Activated CD4-positive, alpha-beta T cell treated with anti-CD3 and anti-CD28 coated beads, Interleukin-2, amount 10 ng/mL, durations not matched to agents 7 days and 5 days (primary cell): ENCODE measurements around the gene PIEZO1. TPM values are rescaled to one million over a fixed set of nuclear protein-coding genes. Genes with fewer than 3 reads are reported as not detected.

Experiments used
- CTCF ChIA-PET: fragments of 350-600 bp; sonication (Branson Sonifier 250); formaldehyde crosslinking; loops from one replicate; lab custom pipeline; 2021; ENCODE audit warnings: antibody characterized with exemption; lab: Charles Lee
- POLR2A ChIA-PET: fragments of 350-600 bp; sonication (Branson Sonifier 250); formaldehyde crosslinking; loops from one replicate; lab custom pipeline; 2021; ENCODE audit warnings: antibody characterized with exemption; lab: Charles Lee
- DNase-seq: peaks from one replicate; pipeline ENCODE4 v3.0.0-alpha.2; 2020
- H3K27ac Mint-ChIP-seq: one replicate; pipeline ENCODE4 v1.8.0; 2021; ENCODE audit warnings: mild to moderate bottlenecking, moderate library complexity, mixed read lengths
- H3K27me3 Mint-ChIP-seq: one replicate; pipeline ENCODE4 v1.8.0; 2021; ENCODE audit warnings: mixed read lengths
- H3K36me3 Mint-ChIP-seq: one replicate; pipeline ENCODE4 v1.8.0; 2021; ENCODE audit warnings: low read depth, mixed read lengths
- H3K4me1 Mint-ChIP-seq: one replicate; pipeline ENCODE4 v1.8.0; 2021; ENCODE audit warnings: mixed read lengths
- H3K4me3 Mint-ChIP-seq: one replicate; pipeline ENCODE4 v1.8.0; 2021; ENCODE audit warnings: mild to moderate bottlenecking, moderate library complexity, mixed read lengths
- H3K9me3 Mint-ChIP-seq: one replicate; pipeline ENCODE4 v1.8.0; 2021; ENCODE audit warnings: mixed read lengths
- total RNA-seq, 2 experiments: library from RNA; stranded (reverse); gene quantifications; one replicate each; pipeline ENCODE4 v1.2.3, GENCODE V29; 2021

PIEZO1 gene
- total RNA-seq, 2 experiments from 2014 or later, result 239 to 303 TPM

DNA sequence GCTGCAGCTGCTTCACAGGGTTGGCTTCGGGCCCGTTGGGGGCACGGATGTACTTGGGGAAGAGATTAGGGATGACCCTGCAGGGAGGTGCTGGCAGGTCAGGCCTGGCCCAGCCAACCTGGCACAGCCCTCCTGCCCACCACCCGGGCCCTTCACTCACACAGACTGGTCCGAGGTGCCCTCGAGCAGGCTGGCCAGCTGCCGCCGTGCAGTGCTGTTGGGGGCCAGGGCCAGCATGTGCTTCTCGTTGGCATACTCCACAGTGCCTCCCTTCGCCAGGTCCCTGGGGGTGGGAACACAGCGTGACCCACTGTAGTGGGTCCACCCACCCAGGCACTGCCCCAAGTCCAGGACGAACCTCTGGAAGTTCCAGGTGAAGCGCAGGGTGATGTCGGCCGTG is 68.8 kb downstream of the PIEZO1 start:
- no peak overlapping the region for H3K4me3 Mint-ChIP-seq
- POLR2A ChIA-PET, result no interaction called here
- H3K4me1 Mint-ChIP-seq, result no peaks in the 10 kb centered on the region
- H3K27ac Mint-ChIP-seq, result no peak overlapping the region
- DNase-seq, result no peak
- CTCF ChIA-PET, result interaction anchor here (1.1 to 1.9 kb wide), 2 partner anchors 7 to 21 kb away, joined by 3 to 10 read pairs; no protein-coding TSS in a partner anchor
- H3K27me3 Mint-ChIP-seq, result no peaks in the 10 kb centered on the region
- H3K36me3 Mint-ChIP-seq, result peaks cover 29% of the 10 kb centered on the region
- no peaks in the 10 kb centered on the region for H3K9me3 Mint-ChIP-seq

DNA sequence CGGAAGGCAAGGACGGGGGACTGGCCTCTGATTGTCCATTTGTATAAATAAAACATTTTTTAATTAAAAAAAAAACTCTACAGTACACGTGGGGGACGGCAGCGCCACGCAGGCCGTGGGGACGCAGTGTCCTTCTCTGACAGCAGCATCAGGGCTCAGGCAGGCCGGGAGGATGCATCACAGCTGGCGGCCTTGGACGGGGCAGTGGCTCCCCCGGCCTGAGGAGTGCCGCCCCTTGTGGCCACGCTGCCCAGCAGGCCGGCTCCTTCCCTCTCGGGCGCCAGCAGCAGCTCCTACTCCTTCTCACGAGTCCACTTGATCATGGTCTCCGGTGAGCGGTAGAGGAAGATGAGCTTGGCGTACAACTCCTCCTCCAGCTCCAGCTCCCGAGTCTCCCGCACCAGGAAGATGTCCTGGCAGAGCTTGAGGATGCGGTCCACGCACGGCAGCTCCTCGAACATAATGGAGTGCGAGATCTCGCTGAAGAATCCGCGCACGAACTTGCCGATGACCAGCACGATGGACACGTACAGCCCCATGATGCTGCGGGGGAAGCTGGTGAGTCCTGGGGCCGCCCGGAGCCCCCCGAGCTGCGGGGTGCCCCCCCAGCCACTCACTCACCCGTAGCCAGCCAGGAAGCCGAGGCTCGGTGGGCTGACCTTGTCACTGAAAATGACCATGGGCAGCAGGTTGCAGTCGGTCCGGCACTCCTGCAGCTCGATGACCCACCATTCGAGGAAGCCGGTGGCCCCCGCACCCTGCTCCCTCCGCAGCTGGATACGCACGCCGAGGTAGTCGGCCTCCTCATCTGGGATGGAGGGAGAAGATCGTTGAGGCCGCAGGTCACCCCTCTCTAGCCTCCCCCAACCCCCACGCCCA is 69.5 kb downstream of the PIEZO1 start:
- ChIA-PET POLR2A (no interaction called here), CTCF (interaction anchor here (0.6 to 1.9 kb wide), 4 partner anchors 8 to 54 kb away, joined by 3 to 10 read pairs (median 3); no protein-coding TSS in a partner anchor)
- Mint-ChIP-seq H3K27ac (no peak overlapping the region), H3K27me3 (no peaks in the 10 kb centered on the region), H3K4me3 (no peak overlapping the region), H3K9me3 (no peaks in the 10 kb centered on the region), H3K36me3 (peaks cover 26% of the 10 kb centered on the region), H3K4me1 (no peaks in the 10 kb centered on the region)
- no peak for DNase-seq

DNA sequence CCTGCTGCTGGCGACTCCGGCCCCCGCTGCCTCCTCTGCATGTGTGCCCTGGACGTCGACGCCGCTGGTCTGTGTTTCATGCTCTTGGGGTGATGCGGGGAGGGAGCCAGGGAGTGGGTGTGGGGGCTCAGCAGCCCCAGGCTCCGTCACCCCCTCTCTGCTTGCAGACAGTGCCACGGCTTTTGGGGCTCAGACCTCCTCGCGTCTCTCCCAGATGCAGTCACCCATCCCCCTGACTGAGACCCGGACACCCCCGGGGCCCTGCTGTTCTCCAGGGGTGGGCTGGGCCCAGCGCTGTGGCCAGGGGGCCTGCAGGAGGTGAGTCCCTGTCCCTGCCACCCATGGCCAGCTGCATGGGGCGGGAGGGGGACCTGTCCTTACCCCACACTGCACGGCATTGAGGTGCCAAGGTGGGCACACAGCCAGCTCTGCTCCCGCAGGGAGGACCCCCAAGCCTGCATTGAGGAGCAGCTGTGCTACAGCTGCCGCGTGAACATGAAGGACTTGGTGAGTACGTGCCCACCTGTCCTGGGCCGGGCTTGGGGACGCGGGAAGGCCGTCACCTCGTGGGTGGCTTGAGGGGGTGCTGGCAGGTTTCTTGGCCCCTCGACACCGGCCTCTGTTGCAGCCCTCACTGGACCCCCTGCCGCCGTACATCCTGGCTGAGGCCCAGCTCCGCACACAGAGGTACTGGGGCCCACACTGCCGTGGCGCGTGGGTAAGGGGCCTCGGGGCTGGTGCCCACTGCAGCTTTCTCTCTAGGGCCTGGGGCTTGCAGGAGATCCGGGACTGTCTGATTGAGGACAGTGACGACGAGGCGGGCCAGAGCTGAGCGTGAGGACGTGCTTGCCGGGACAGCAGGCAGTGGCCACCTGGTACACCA is 70.4 kb downstream of the PIEZO1 start:
- Mint-ChIP-seq H3K4me3 (no peak overlapping the region), H3K27ac (no peak overlapping the region), H3K9me3 (no peaks in the 10 kb centered on the region), H3K27me3 (no peaks in the 10 kb centered on the region), H3K4me1 (no peaks in the 10 kb centered on the region), H3K36me3 (peaks cover 20% of the 10 kb centered on the region)
- DNase-seq, result no peak
- ChIA-PET CTCF (interaction anchor here (0.9 to 1.1 kb wide), 4 partner anchors 8 to 27 kb away, joined by 3 to 4 read pairs (median 3); no protein-coding TSS in a partner anchor), POLR2A (no interaction called here)

DNA sequence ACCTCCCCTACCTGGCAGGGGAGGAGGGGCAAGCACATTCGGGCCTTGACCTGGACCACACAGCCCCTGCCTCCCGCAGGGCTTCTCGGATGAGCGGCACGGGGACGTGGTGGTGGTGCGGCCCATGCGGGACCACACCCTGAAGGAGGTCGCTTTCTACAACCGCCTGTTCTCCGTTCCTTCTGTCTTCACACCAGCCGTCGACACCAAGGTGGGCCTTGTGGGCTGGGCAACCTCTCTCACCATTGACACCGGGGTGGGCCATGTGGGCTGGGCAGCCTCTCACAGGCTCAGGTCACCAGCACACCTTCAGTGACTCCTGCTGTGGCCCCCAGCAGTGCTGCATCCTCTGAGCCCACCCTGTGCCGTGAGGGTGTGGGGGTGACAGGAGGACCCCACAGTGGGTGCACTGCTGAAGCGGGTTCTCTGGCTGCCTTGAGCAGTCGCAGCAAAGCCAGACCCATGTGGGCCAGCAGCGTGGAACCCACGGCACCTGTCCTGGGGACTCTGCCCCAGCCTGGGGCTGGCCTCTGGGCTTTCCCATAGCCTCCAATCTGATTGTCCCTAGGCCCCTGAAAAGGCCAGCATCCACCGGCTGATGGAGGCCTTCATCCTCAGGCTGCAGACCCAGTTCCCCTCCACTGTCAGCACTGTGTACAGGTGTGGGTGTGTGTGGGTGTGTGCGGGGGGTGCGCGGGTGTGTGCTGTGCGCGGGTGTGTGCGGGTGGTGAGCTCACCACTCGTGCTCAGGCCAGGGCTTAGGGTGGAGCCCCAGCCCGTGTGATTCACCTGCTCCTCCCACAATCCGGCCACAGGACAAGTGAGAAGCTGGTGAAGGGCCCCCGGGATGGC is 71.2 kb downstream of the PIEZO1 start:
- ChIA-PET CTCF (interaction anchor here (0.9 kb wide), 2 partner anchors 9 to 24 kb away, joined by 3 to 4 read pairs; no protein-coding TSS in a partner anchor), POLR2A (no interaction called here)
- Mint-ChIP-seq H3K27ac (no peak overlapping the region), H3K27me3 (no peaks in the 10 kb centered on the region), H3K9me3 (no peaks in the 10 kb centered on the region), H3K4me3 (no peak overlapping the region), H3K4me1 (no peaks in the 10 kb centered on the region), H3K36me3 (peaks cover 16% of the 10 kb centered on the region)
- DNase-seq, result no peak

DNA sequence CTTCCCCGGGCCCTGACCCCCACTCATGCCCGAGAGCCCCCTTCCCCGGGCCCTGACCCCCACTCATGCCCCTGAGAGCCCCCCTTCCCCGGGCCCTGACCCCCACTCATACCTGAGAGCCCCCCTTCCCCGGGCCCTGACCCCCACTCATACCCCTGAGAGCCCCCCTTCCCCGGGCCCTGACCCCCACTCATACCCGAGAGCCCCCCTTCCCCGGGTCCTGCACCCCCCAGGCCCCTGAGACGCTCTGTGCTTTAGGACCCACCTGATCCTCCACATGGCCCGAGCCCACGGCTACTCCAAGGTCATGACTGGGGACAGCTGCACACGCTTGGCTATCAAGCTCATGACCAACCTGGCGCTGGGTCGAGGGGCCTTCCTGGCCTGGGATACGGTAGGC is 72.0 kb downstream of the PIEZO1 start:
- no peaks in the 10 kb centered on the region for H3K27me3 Mint-ChIP-seq
- ChIA-PET POLR2A (no interaction called here), CTCF (interaction anchor here (0.6 kb wide), 1 partner anchor 71 kb away, joined by 3 read pairs; no protein-coding TSS in a partner anchor)
- no peak overlapping the region for H3K4me3 Mint-ChIP-seq
- H3K4me1 Mint-ChIP-seq, result no peaks in the 10 kb centered on the region
- no peak overlapping the region for H3K27ac Mint-ChIP-seq
- DNase-seq, result no peak
- H3K9me3 Mint-ChIP-seq, result no peaks in the 10 kb centered on the region
- H3K36me3 Mint-ChIP-seq, result peaks cover 11% of the 10 kb centered on the region

DNA sequence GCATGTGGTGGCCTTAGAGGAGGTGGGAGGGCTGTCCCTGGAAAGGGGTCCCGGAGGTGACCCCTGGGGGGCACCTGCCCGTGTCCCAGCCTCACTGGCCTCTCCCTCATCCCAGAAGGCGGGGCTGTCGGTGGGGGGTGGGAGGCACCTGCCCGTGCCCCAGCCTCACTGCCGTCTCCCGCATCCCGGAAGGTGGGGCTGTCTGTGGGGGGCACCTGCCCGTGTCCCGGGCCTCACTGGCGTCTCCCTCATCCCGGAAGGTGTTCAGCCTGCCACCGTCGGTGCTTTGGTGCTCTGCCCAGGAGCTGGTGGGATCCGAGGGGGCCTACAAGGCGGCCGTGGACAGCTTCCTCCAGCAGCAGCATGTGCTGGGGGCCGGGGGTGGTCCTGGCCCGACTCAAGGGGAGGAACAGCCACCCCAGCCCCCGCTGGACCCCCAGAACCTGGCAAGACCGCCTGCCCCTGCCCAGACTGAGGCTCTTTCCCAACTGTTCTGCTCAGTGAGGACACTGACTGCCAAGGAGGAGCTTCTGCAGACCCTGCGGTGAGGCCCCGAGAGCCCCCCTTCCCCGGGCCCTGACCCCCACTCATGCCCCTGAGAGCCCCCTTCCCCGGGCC is 72.5 kb downstream of the PIEZO1 start:
- no peak for DNase-seq
- no peaks in the 10 kb centered on the region for H3K9me3 Mint-ChIP-seq
- no peak overlapping the region for H3K4me3 Mint-ChIP-seq
- ChIA-PET CTCF (interaction anchor here (0.6 kb wide), 1 partner anchor 72 kb away, joined by 3 read pairs; no protein-coding TSS in a partner anchor), POLR2A (no interaction called here)
- no peak overlapping the region for H3K27ac Mint-ChIP-seq
- H3K36me3 Mint-ChIP-seq, result peaks cover 8% of the 10 kb centered on the region
- no peaks in the 10 kb centered on the region for H3K27me3 Mint-ChIP-seq
- H3K4me1 Mint-ChIP-seq, result peaks cover 5% of the 10 kb centered on the region

DNA sequence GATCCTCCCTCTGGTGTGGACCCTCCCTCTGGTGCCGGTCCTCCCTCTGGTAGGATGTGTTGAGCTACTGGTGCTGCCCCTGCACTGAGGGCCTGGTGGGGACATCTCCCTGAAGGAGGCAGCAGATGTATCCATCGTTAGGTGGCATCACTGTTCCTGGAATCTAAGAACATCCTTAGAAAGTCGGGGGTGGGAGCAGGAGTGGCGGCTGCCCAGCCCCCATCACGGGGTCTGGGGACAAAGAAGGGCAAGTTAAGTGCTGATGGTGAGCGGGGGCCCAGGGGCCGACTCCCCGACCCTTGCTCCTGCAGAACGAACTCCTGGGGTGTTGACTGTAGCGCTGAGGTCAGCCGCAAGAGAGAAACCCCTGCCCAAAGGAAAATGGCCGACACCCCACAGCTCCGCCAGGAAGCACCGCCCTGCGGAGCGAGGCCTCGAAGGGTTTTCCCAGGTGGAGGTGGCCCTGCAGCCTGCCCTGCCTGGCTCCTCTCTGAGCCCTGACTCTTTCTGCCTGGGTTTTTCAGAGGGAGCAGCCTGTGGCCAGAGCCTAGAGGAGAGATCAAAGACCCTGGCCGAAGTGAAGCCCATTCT is 73.2 kb downstream of the PIEZO1 start:
- Mint-ChIP-seq H3K27ac (no peak overlapping the region), H3K4me3 (no peak overlapping the region)
- POLR2A ChIA-PET, result no interaction called here

DNA sequence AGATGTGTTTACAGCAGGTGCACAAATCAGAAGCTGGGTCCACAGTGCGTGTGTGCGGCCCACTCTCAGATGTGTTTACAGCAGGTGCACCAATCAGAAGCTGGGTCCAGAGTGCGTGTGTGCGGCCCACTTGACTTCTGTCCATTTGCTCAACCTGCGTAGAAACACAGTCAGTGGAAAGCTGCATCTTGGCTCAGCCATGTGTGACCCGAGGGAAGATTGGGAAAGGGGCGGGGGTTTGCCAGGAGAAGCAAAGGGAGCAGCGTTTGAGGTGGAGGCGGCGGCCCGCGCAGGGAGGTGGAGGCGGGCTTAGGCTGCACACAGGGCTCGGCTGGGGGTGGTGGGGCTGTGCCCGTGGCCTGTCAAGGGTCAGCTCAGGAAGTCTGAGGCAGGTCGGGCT is 74.5 kb downstream of the PIEZO1 start:
- H3K9me3 Mint-ChIP-seq, result no peaks in the 10 kb centered on the region
- ChIA-PET CTCF (interaction anchor here (0.5 to 1.7 kb wide), 3 partner anchors 27 to 85 kb away, joined by 3 to 5 read pairs (median 4); no protein-coding TSS in a partner anchor), POLR2A (no interaction called here)
- H3K27ac Mint-ChIP-seq, result peak overlapping the region; percentile 79
- no peak overlapping the region for H3K4me3 Mint-ChIP-seq
- H3K36me3 Mint-ChIP-seq, result peaks cover 2% of the 10 kb centered on the region
- H3K4me1 Mint-ChIP-seq, result peaks cover 11% of the 10 kb centered on the region
- no peaks in the 10 kb centered on the region for H3K27me3 Mint-ChIP-seq
- DNase-seq, result no peak

More for the DNA sequence above, 73.2 kb downstream of the PIEZO1 start:
- Mint-ChIP-seq H3K27me3 (no peaks in the 10 kb centered on the region), H3K9me3 (no peaks in the 10 kb centered on the region), H3K4me1 (peaks cover 11% of the 10 kb centered on the region), H3K36me3 (peaks cover 5% of the 10 kb centered on the region)
- CTCF ChIA-PET, result interaction anchor here (1.2 kb wide), 1 partner anchor 25 kb away, joined by 5 read pairs; no protein-coding TSS in a partner anchor
- no peak for DNase-seq

DNA sequence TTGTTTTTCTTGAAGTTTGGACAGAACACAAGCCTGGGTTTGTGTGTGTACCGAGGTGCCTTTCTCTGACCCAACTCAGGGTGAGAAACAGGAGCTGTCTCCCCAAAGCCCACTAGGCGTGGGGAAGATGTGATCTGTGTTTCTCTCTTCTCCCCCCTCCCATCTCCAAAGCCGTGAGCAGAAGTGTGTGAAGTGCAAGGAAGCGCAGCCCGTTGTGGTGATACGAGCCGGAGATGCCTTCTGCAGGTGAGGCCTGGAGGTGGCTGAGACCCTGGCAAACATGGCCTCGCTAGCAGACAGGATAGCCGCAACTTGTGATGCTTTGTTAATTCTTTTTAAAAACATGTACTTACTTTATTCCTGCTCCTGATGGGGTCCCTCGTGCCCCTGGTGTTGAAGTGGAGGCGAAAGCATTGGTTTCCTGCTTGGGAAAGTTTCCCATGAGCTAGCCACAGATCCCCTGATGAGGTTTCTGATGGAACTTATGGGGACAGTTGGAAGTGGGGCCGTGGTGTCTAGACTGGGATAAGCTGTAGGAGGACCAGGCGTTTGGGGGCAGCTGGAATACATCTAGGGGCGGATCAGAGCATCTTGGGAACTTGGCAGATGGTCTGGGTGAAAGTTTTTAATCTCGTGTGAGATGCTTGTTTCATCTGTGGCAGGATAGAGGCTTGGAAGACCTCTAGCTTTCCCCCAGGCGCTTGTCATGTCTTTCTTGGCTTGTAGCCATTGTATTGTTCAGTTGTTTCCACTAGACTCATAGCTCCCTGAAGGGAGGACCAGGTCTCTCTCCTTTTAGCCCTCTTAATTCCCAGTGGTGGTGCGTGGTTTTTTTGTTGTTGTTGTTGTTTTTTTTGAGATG is 77.8 kb downstream of the PIEZO1 start:
- CTCF ChIA-PET, result interaction anchor here (0.7 to 1.1 kb wide), 2 partner anchors 12 to 30 kb away, joined by 3 to 4 read pairs; no protein-coding TSS in a partner anchor
- no peak for DNase-seq
- Mint-ChIP-seq H3K27ac (peak overlapping the region; percentile 86), H3K4me1 (peaks cover 29% of the 10 kb centered on the region), H3K9me3 (no peaks in the 10 kb centered on the region), H3K36me3 (peaks cover 26% of the 10 kb centered on the region), H3K27me3 (no peaks in the 10 kb centered on the region), H3K4me3 (peak overlapping the region; percentile 81)
- POLR2A ChIA-PET, result no interaction called here

DNA sequence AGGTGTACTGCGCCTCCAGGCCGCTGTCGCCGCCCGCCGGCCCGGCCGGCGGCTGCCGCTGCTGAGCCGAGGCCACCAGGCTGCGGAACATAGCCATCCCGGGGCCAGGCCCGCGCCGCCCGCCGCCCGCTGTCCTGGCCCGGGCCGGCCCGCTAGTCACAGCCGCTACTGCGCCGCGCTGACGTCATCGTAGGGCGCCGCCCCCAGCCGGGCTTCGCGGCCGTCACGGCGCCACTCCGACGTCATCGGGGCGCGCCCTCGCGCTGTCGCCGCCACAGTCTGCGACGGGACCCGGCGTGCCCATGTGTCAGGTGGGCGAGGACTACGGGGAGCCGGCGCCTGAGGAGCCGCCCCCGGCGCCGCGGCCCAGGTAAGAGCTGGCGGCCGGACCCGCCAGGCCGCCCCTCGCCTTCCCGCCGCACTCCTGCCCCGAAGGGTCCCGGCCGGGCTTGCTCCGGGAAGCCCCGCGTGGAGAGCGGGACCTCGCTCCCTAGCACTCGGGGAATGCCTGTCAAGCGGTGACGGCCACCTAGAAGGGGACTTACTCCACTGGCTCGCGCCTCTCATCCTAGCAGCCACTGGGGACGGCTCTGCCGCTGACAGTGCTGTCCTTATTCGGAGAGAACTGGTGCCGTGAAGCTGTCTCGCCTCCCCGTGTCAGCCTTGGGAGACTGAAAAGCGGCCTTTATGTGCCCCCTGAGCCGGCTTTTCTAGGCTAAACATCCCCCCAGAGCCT is 78.6 kb downstream of the PIEZO1 start, which contains the start of the genes CTU2 and RNF166:
CTU2 (plus strand) TSS at position 275 of the 736 bp plus-strand sequence; CDS start at position 303, 28 bp downstream.
RNF166 (minus strand) TSS at position 180 of the 736 bp plus-strand sequence; CDS start at position 97, 83 bp downstream.
- Mint-ChIP-seq H3K4me3 (peak within 1 kb of the TSS; percentile 85), H3K9me3 (no peaks in the 10 kb centered on the region), H3K36me3 (peaks cover 33% of the 10 kb centered on the region), H3K27me3 (no peaks in the 10 kb centered on the region), H3K4me1 (peaks cover 37% of the 10 kb centered on the region), H3K27ac (peak within 1 kb of the TSS; percentile 98)
- peak; percentile 91 for DNase-seq
- CTCF ChIA-PET, result interaction anchor here (0.7 to 1.6 kb wide), 3 partner anchors 12 to 31 kb away, joined by 3 to 4 read pairs (median 4); no protein-coding TSS in a partner anchor
- POLR2A ChIA-PET, result no interaction called here
